Measurements from ENCODE around the gene ZNF280D.
"Not testable (repeated sequence)": the region's sequence is repeated elsewhere in the genome, so short reads cannot be mapped to it uniquely, and the experiment has no call there.

Gene ZNF280D

GRCh38 chr15:56733136-56734012, at the start of gene ZNF280D:
Gene ZNF280D (minus strand): TSS chr15:56733509. CDS start chr15:56707109, 26,400 bp downstream.
- peak; percentile 37 for DNase-seq

- no peak for DNase-seq
These were observed 49.0 kb upstream of the ZNF280D start for GRCh38 chr15:56782306-56782705.

- no peak for DNase-seq
These were observed 48.4 kb upstream of the ZNF280D start for GRCh38 chr15:56781666-56782065.

- DNase-seq = not testable (repeated sequence)
These were observed 46.9 kb upstream of the ZNF280D start for GRCh38 chr15:56780102-56780725.

- DNase-seq = not testable (repeated sequence)
These were observed 46.1 kb upstream of the ZNF280D start for GRCh38 chr15:56779449-56779848.

- no peak for DNase-seq
These were observed 45.5 kb upstream of the ZNF280D start for GRCh38 chr15:56778761-56779160.

GRCh38 chr15:56776839-56777238, 43.5 kb upstream of the ZNF280D start:
- DNase-seq = no peak

GRCh38 chr15:56775641-56776040, 42.3 kb upstream of the ZNF280D start:
- DNase-seq = no peak

GRCh38 chr15:56774356-56774755, 41.0 kb upstream of the ZNF280D start:
- DNase-seq = no peak

GRCh38 chr15:56772868-56773639, 39.7 kb upstream of the ZNF280D start:
- no peak for DNase-seq

- no peak for DNase-seq
These were observed 36.9 kb upstream of the ZNF280D start for GRCh38 chr15:56770173-56770572.

- DNase-seq = no peak
These were observed 34.0 kb upstream of the ZNF280D start for GRCh38 chr15:56767315-56767714.

- DNase-seq = no peak
These were observed 31.9 kb upstream of the ZNF280D start for GRCh38 chr15:56765251-56765650.

- no peak for DNase-seq
These were observed 30.0 kb upstream of the ZNF280D start for GRCh38 chr15:56763141-56763895.

GRCh38 chr15:56760186-56760585, 26.9 kb upstream of the ZNF280D start:
- DNase-seq = no peak

- no peak for DNase-seq
These were observed 26.1 kb upstream of the ZNF280D start for GRCh38 chr15:56759450-56759845.

GRCh38 chr15:56758770-56759449, 25.6 kb upstream of the ZNF280D start:
- DNase-seq = no peak

- DNase-seq = no peak
These were observed 24.6 kb upstream of the ZNF280D start for GRCh38 chr15:56757875-56758274.

GRCh38 chr15:56754772-56755370, 21.6 kb upstream of the ZNF280D start:
- no peak for DNase-seq

- no peak for DNase-seq
These were observed 19.7 kb upstream of the ZNF280D start for GRCh38 chr15:56752986-56753385.

- no peak for DNase-seq
These were observed 16.7 kb upstream of the ZNF280D start for GRCh38 chr15:56749982-56750381.
